Psoas muscle (tissue), 8 donors: ENCODE results near the gene EHHADH. TPM values are rescaled to one million over a fixed set of nuclear protein-coding genes. Genes with fewer than 3 reads are reported as not detected.

ENCODE experiments used
- ATAC-seq, 4 donors: fragments of 200-7000 bp; cut with Tn5 transposase; one replicate each; pipeline ENCODE4 v1.9.1; 2020; ENCODE audit warnings: moderate library complexity in 3 of 4, mild to moderate bottlenecking in 2 of 4
- DNase-seq, 2 donors: peaks; one replicate each; pipeline ENCODE4 v3.0.0-alpha.2; 2020
- H3K27ac ChIP-seq: fragments of 200-600 bp; one replicate; pipeline ENCODE4 v1.8.0; 2022
- H3K27me3 ChIP-seq, 3 donors: fragments of 200-600 bp in 1 of 3; one replicate each; pipeline versions ENCODE4 v1.6.1 to v1.8.0; 2013 to 2022; ENCODE audit warnings: low read length in 2 of 3, mild to moderate bottlenecking in 2 of 3, moderate library complexity in 1 of 3; ENCODE audit not compliant: insufficient read depth in 3 of 3
- H3K36me3 ChIP-seq, 2 donors: fragments of 200-600 bp in 1 of 2; one replicate each; pipeline versions ENCODE4 v1.6.1 to v1.8.0; 2013 to 2022; ENCODE audit warnings: low read depth in 1 of 2, mild to moderate bottlenecking in 1 of 2, moderate library complexity in 1 of 2; ENCODE audit not compliant: insufficient read depth in 1 of 2
- H3K4me1 ChIP-seq: fragments of 200-600 bp; one replicate; pipeline ENCODE4 v1.8.0; 2022
- H3K4me3 ChIP-seq: fragments of 200-600 bp; one replicate; pipeline ENCODE4 v1.8.0; 2022; ENCODE audit warnings: mild to moderate bottlenecking
- H3K9me3 ChIP-seq: fragments of 200-600 bp; one replicate; pipeline ENCODE4 v1.8.0; 2022
- CTCF ChIP-seq: fragments of 200-600 bp; IDR thresholded peaks from one replicate; pipeline ENCODE4 v1.8.0; 2022; ENCODE audit warnings: antibody characterized with exemption
- WGBS, 3 donors: extraction: QIAGEN DNeasy Blood & Tissue Kit; methylation state at CpG; one replicate each; pipeline versions ENCODE4 v1.1.6 to v1.1.7; 2013; 5-methylcytosine and 5-hydroxymethylcytosine counted together
- intact Hi-C, 2 donors: fragments of 100-400 bp; cut with DNase I; formaldehyde crosslinking; loops; one replicate each; pipeline versions ENCODE4 v1.11.0 to v1.14.2; 2022
- polyA plus RNA-seq, 3 donors: library from polyadenylated mRNA; stranded (reverse); fragments of 200-250 nt; gene quantifications; one replicate each; pipeline ENCODE4 v1.2.3, GENCODE V29; 2013
- total RNA-seq, 4 donors: library from RNA; stranded (reverse); fragmentation: NEBNext Ultra II Directional in 2 of 4; extraction: Animal tissue kit (Norgen Biotek cat#: 25700) in 2 of 4; gene quantifications; one replicate each; pipeline versions ENCODE4 v1.2.1 to v1.2.4, GENCODE V29; 2021 to 2023
- donor health status: healthy with polysubstance abuse.
- donor health status: DM: no; HTN: no; CAD: no; lungs with moderate emphysema.
- donor health status: Bipolar disorder and iron deficiency.
- donor health status: healthy.
- donor health status: DM: yes; HTN: yes; CAD: no.
- donor health status: DM: no; HTN: no; CAD: no.
- donor health status: DM: no; HTN: no; CAD: no.
- donor health status: DM: yes; HTN: yes; CAD: no.

Gene EHHADH
- total and polyA plus RNA-seq, 7 donors: 0.65 to 7.2 (median 1.9) TPM

DNA sequence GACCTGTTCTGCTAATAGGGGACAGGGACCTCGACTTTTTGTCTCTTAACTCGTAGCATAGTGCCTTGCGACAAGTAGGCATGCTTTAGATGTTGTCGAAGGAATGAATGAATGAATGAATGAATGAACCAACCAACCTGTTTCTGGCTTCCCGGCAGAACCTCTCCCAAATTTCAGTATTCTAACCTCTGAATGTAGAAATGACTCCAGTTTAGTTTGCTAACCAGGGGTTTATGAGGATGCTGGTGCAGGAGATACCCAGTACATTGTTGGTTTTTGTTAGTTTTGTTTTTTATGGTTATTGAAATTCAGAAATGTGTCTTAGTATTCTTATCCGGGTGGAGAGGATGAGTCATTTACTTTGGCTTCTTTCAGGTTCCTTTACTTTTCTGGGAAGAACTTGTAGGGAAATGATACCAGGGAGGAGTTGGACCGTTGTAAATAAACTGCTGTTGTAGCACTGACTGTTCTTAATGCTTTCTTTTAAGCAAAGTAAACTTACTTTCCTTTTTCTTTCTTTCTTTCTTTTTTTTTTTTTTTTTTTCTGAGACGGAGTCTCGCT lies 29.6 kb upstream of the EHHADH start:
- Histone ChIP-seq H3K27me3 (peaks cover 0 to 11% (median 0%) of the 10 kb centered on the region in 3 donors), H3K4me1 (peaks cover 9% of the 10 kb centered on the region), H3K9me3 (no peaks in the 10 kb centered on the region), H3K27ac (no peak overlapping the region), H3K4me3 (peak overlapping the region; percentile 87), H3K36me3 (no peaks in the 10 kb centered on the region)
- no peak for ATAC-seq
- 49 to 63% (median 59%) methylated on average over 8 to 9 of the region's 9 CpGs for WGBS, 3 donors
- no peak for DNase-seq
- TF ChIP-seq CTCF: no peak
- intact Hi-C loops: no loop called here

GRCh38 chr3:185282696-185283373 lies 29.0 kb upstream of the EHHADH start:
- TF ChIP-seq CTCF: no peak
- H3K4me3 ChIP-seq: peak overlapping the region; percentile 87
- ATAC-seq (peak; percentile 99 to 100 (median 100)), DNase-seq (peak; percentile 92 to 95)
- no peak overlapping the region for H3K27ac ChIP-seq
- intact Hi-C loops: no loop called here
- H3K27me3 ChIP-seq: peaks cover 0 to 11% (median 0%) of the 10 kb centered on the region in 3 donors
- peaks cover 9% of the 10 kb centered on the region for H3K4me1 ChIP-seq
- H3K9me3 ChIP-seq: no peaks in the 10 kb centered on the region
- no peaks in the 10 kb centered on the region for H3K36me3 ChIP-seq
- WGBS, 3 donors: 2 to 3% (median 2%) methylated on average over 41 of the region's 41 CpGs

- 43 to 47% (median 44%) methylated on average over 4 of the region's 4 CpGs for WGBS, 3 donors
- no peak overlapping the region for H3K4me3 ChIP-seq
- H3K27ac ChIP-seq: no peak overlapping the region
- ATAC-seq (no peak), DNase-seq (no peak)
- H3K36me3 ChIP-seq: no peaks in the 10 kb centered on the region
- H3K27me3 ChIP-seq: peaks cover 0 to 22% (median 2%) of the 10 kb centered on the region in 3 donors
- peaks cover 9% of the 10 kb centered on the region for H3K4me1 ChIP-seq
- H3K9me3 ChIP-seq: no peaks in the 10 kb centered on the region
- intact Hi-C loops: no loop called here
- TF ChIP-seq CTCF: peak; percentile 43
Observed at GRCh38 chr3:185280572-185281365, 26.9 kb upstream of the EHHADH start.

GRCh38 chr3:185279587-185280138 lies 25.8 kb upstream of the EHHADH start:
- Histone ChIP-seq H3K27ac (no peak overlapping the region), H3K4me3 (no peak overlapping the region), H3K36me3 (no peaks in the 10 kb centered on the region), H3K9me3 (no peaks in the 10 kb centered on the region), H3K27me3 (peaks cover 0 to 29% (median 3%) of the 10 kb centered on the region in 3 donors), H3K4me1 (peaks cover 9% of the 10 kb centered on the region)
- no peak for TF ChIP-seq CTCF
- DNase-seq (no peak), ATAC-seq (no peak)
- WGBS, 3 donors: 92 to 93% (median 93%) methylated on average over 7 of the region's 7 CpGs
- intact Hi-C loops: no loop called here
